ENCODE measurements around the gene ABHD15. TPM values are rescaled to one million over a fixed set of nuclear protein-coding genes. Genes with fewer than 3 reads are reported as not detected.

The ABHD15 gene, protein sequence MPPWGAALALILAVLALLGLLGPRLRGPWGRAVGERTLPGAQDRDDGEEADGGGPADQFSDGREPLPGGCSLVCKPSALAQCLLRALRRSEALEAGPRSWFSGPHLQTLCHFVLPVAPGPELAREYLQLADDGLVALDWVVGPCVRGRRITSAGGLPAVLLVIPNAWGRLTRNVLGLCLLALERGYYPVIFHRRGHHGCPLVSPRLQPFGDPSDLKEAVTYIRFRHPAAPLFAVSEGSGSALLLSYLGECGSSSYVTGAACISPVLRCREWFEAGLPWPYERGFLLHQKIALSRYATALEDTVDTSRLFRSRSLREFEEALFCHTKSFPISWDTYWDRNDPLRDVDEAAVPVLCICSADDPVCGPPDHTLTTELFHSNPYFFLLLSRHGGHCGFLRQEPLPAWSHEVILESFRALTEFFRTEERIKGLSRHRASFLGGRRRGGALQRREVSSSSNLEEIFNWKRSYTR
- 7.6 and 8.5 TPM in 2 replicates for total RNA-seq

DNA sequence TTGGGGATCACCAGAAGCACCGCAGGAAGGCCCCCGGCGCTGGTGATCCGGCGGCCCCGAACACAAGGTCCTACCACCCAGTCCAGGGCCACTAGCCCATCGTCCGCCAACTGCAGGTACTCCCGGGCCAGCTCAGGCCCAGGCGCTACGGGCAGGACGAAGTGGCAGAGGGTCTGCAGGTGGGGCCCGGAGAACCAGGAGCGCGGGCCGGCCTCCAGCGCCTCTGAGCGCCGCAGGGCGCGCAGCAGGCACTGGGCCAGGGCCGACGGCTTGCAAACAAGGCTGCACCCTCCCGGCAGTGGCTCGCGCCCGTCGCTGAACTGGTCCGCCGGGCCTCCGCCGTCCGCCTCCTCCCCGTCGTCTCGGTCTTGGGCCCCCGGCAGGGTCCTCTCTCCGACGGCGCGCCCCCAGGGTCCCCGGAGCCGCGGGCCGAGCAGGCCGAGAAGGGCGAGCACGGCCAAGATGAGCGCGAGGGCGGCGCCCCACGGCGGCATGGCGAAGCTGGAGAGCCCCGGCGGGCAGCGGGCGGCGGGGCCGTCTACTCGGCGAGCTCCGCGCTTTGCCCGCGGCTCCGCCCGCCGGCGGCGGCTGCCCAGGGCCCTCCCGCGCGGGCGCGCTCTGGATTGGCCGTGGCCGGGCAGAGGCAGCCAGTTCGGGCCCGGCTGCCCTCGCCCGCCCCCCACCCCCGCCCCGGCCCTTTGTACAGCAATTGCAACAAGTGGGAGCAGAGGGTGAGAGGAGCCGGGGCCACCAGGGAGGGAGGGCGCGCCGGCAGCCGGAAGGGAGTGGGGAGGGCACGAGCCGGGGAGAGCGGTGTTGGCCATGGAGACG is at the start of gene ABHD15:
TSS of gene ABHD15 (minus strand) at position 565 of the 831 bp plus-strand sequence. CDS start at position 494, 71 bp downstream.

DNA sequence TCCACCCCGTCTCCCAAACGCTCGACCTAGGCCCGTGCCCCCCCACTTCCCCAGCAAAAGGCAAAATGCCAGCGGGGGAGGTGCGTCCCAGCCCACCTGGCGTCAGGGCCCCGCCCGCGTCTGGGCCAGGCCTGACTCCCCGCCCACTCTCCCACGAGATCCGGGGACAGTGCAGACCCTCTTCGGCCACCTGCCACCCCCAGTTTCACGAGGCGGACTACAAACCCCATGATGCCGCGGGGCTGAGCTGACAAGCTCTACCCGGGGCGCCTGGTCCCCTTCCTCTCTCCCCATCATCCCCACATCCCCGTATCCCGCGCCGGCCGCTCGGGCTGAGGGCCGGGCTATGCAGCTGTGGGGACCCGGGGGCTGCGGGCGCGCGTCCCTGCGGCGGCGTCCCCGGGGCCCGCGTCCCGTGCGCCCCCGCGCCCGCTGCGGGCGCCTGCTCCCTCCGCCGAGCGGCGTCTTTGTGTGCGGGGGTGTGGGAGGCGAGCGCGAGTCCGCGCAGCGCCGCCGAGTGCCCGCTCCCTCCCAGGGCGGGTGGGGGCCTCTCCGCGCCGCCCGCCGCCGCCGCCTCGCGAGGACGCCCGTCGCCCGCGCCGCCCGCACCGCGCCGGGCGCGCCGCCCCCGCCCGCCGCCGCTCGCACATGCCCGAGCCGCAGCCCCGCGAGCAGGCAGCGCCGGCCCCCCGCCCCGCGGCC is 26.2 kb upstream of the ABHD15 start, which contains the start of gene ANKRD13B:
TSS of gene ANKRD13B (plus strand) at position 283 of the 702 bp plus-strand sequence. CDS start 490 bp downstream, outside the sequence.

DNA sequence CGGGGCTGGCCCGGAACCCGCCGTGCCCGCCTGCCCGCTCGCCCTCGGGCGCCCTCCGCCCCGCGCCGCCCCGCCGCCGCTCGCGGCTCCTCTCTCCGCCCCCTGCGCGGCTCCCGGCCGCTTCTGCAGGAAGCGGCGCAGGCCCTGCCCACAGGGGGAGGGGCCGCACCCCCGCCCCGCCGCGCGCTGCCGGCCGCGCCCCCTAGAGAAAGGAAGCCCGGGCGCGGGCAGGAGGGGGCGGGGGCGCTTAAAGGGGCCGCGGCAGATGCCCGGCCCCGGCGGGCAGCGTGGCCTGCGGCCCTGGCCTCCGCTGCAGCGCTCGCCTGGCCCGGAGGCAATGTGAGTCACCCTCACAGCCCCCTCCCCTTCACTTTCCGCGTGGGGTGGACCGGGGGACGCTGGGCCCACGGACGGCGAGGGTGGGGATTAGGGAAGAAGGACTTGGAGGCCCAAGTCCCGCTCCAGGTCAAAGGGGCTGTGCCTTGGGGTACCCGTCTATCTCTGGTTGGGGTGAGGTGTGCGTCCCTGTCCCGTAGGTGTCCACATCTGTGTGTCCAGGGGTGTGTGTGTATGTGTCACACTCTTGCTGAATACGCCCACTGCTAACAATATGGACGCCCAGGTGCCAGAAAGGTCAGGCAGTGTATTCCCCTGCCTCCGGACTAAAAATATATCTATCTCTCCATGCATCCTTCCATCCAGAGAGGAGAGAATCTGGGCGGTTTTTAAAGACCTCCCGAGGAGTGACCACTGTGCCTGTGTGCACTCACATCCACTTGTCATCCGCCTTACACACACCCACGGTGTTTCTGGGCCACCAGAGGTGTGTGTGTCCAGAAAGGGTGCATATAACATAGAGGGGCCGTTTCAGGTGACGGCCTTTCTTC is 22.9 kb upstream of the ABHD15 start, which contains the start of gene GIT1:
TSS of gene GIT1 (minus strand) at position 125 of the 887 bp plus-strand sequence. CDS start 270 bp downstream, outside the sequence.

DNA sequence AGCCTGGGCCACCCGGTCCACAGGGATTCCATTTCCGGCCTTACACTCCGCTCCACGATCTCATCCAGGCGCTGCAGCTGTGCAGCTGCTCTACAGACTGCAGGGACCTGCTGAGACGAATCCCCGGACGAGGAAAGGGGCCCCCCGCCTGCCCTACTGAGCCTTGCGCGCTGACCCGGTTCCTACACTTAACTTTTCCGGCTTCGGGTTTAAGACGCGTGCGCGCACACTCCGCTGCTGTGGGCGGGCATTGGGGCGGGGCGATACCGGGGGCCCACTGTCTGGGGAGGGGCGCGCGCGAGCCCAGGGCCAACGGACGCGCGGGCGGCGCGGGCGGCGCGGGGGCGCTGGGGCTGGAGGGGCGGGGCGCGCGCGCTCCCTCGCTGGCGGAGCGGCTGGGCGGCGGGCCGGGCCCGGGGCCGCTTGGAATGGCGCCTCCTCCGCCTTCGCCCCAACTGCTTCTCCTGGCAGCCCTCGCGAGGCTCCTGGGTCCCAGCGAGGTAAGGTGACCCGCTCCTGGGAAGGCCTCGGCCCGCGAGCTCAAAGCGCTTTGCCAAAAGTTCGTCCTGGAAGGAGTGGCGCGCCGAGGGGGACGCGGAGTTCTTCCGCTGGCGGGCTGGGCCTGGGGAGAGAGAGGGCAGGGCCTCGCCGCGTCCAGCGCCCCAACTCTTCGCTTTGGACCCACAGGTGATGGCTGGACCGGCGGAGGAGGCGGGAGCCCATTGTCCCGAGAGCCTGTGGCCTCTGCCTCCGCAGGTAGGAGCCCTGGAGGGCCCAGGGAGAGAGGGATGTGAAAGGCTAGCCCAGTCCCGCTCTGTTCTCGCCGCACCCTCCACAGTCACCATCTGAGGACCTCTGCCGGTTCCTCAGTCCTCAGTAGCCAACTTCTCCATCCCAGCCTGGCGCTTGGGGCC is 1.8 kb upstream of the ABHD15 start, which contains the start of gene TP53I13:
TSS of gene TP53I13 (plus strand) at position 371 of the 914 bp plus-strand sequence. CDS start at position 429, 58 bp downstream.

Other genes with a start within 250 kb of the ABHD15 start
- gene TAOK1, start 176.7 kb downstream of the ABHD15 start, total RNA-seq = 57.9 and 61.3 TPM in 2 replicates
- gene TP53I13, start 1.7 kb upstream of the ABHD15 start, total RNA-seq = 33.9 and 39.0 TPM in 2 replicates
- gene GIT1, start 22.6 kb upstream of the ABHD15 start, total RNA-seq = 24.2 TPM in 2 replicates
- 3.7 and 4.1 TPM in 2 replicates for gene ANKRD13B, start 26.1 kb upstream of the ABHD15 start, total RNA-seq
- gene CORO6, start 55.9 kb upstream of the ABHD15 start, total RNA-seq = 2.9 and 7.0 TPM in 2 replicates

Measured in aortic smooth muscle cell (primary cell).